Fibroblast of pulmonary artery (primary cell): Measurements from ENCODE around the gene ACADM.
"Not testable (repeated sequence)": the region's sequence is repeated elsewhere in the genome, so short reads cannot be mapped to it uniquely, and the experiment has no call there.

Experiments
- DNase-seq: peaks from one replicate; pipeline ENCODE4 v3.0.0-alpha.2; 2010; ENCODE audit warnings: low read depth
- H3K4me3 ChIP-seq: replicated peaks from 2 replicates; pipeline ENCODE4 v1.5.1; 2011; ENCODE audit warnings: low read depth, mild to moderate bottlenecking, control low read depth, low read length, moderate library complexity
- CTCF ChIP-seq: IDR thresholded peaks from 2 replicates; pipeline ENCODE4 v1.5.1; 2011; ENCODE audit warnings: mild to moderate bottlenecking, control low read depth, low read length, inconsistent platforms; ENCODE audit errors: missing control alignments

Gene ACADM

DNA sequence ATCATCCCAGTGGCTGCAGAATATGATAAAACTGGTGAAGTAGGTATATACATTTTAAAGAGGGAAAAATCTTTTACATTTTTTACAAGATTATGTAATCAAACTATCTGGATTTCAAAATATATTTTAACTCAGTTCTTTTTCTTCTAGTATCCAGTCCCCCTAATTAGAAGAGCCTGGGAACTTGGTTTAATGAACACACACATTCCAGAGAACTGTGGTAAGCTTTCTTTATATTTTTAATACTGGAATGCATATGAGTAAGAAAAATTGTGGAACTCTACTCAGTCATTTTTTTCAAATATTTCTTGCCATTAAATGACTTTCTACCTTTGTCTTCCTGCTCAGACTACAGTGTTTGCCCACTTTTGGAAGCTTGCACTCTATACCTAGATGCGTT, 8.2 kb downstream of the ACADM start:
- DNase-seq, result no peak
- H3K4me3 ChIP-seq, result no peak overlapping the region
- TF ChIP-seq CTCF, result no peak

DNA sequence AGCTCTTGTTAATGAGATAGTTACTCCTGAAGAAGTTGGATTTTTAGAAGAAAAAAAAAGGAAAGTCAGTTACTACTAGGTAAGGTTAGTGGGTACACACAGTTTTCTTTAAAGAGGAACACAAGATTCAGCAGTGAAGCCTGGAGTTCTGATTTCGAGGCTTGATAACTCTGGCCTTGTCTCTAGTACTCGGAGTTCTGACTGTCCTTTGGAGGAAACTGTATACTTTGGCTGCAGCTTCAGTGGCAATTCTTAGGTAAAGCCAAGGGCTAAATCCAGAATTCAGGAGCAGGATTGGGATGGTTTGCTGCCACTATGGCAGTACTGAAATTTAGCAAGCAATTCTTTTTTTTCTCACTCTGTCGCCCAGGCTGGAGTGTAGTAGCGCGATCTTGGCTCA, 9.2 kb downstream of the ACADM start:
- no peak for TF ChIP-seq CTCF
- DNase-seq, result no peak
- H3K4me3 ChIP-seq, result no peak overlapping the region

- no peak for DNase-seq
- no peak overlapping the region for H3K4me3 ChIP-seq
- TF ChIP-seq CTCF, result no peak
Observed at GRCh38 chr1:75736016-75736415, 11.5 kb downstream of the ACADM start.

GRCh38 chr1:75742047-75742625, 17.6 kb downstream of the ACADM start:
- no peak for TF ChIP-seq CTCF
- DNase-seq, result no peak
- no peak overlapping the region for H3K4me3 ChIP-seq

GRCh38 chr1:75745276-75745675, 20.8 kb downstream of the ACADM start:
- no peak overlapping the region for H3K4me3 ChIP-seq
- TF ChIP-seq CTCF, result no peak
- no peak for DNase-seq

GRCh38 chr1:75757210-75757609, 32.7 kb downstream of the ACADM start:
- not testable (repeated sequence) for H3K4me3 ChIP-seq

GRCh38 chr1:75758543-75758942, 34.0 kb downstream of the ACADM start:
- H3K4me3 ChIP-seq, DNase-seq: not testable (repeated sequence)

More at GRCh38 chr1:75757210-75757609, 32.7 kb downstream of the ACADM start:
- DNase-seq, result not testable (repeated sequence)

DNA sequence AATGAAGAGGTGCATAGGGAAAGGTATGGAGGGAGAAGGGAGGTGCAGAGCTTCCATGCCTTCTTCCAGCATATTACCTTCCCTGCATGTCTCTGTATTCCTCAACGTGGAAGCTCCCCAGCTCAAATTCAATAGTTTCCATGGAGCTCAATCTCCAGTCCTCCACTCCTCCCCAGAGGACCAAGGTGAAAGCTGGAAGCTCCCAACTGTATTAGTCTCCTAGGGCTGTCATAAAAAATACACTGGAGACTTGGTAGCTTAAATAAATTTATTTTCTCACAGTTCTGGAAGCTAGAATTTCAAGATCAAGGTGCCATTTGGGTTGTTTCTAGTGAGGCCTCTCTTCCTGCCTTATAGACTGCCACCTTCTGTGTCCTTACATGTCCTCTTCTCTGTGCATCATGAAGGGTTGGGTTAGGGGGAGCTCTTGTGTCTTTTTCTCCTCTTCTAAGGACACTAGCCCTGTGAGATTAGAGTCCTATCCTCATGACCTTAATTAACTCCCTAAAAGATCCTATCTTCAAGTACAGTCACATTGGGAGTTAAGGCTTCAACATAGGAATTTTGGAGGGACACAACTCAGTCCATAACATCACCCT, 39.6 kb downstream of the ACADM start:
- DNase-seq, result no peak
- H3K4me3 ChIP-seq, result no peak overlapping the region
- no peak for TF ChIP-seq CTCF
